Heart left ventricle (tissue), 16 donors: Measurements from ENCODE around the gene EPHA6. TPM values are rescaled to one million over a fixed set of nuclear protein-coding genes. Genes with fewer than 3 reads are reported as not detected.

ENCODE experiments used
- ATAC-seq, 4 donors: fragments of 200-7000 bp; cut with Tn5 transposase; one replicate each; pipeline ENCODE4 v1.9.1; 2020 to 2022; ENCODE audit warnings: moderate library complexity in 4 of 4, mild to moderate bottlenecking in 3 of 4, moderate number of reproducible peaks in 1 of 4
- DNase-seq, 5 donors: peaks; one replicate each; pipeline ENCODE4 v3.0.0-alpha.2; 2020
- H3K27ac ChIP-seq, 12 donors: fragments of 200-600 bp; sonication (generic) in 4 of 12; one replicate each; pipeline versions ENCODE4 v1.5.0 to v1.8.0; 2016 to 2022; ENCODE audit warnings: mild to moderate bottlenecking in 2 of 12
- H3K27me3 ChIP-seq, 9 donors: fragments of 200-600 bp; sonication (generic) in 2 of 9; one replicate each; pipeline versions ENCODE4 v1.5.1 to v1.8.0; 2016 to 2022; ENCODE audit warnings: mild to moderate bottlenecking in 3 of 9
- H3K36me3 ChIP-seq, 9 donors: fragments of 200-600 bp; sonication (generic) in 2 of 9; one replicate each; pipeline versions ENCODE4 v1.5.0 to v1.8.0; 2018 to 2022; ENCODE audit warnings: mild to moderate bottlenecking in 2 of 9
- H3K4me1 ChIP-seq, 12 donors: fragments of 200-600 bp; sonication (generic) in 4 of 12; one replicate each; pipeline versions ENCODE4 v1.5.0 to v1.8.0; 2016 to 2022; ENCODE audit warnings: mild to moderate bottlenecking in 3 of 12
- H3K4me3 ChIP-seq, 12 donors: fragments of 200-600 bp; sonication (generic) in 4 of 12; one replicate each; pipeline versions ENCODE4 v1.5.0 to v1.8.0; 2017 to 2022; ENCODE audit warnings: mild to moderate bottlenecking in 9 of 12, moderate library complexity in 4 of 12
- H3K9me3 ChIP-seq, 12 donors: fragments of 200-600 bp; sonication (generic) in 4 of 12; one replicate each; pipeline versions ENCODE4 v1.5.0 to v1.8.0; 2016 to 2022; ENCODE audit warnings: mild to moderate bottlenecking in 1 of 12
- POLR2A ChIP-seq, 2 donors: fragments of 450-650 bp; IDR thresholded peaks; one replicate each; pipeline ENCODE4 v1.6.1; 2017; ENCODE audit warnings: antibody characterized with exemption in 2 of 2, mild to moderate bottlenecking in 2 of 2, moderate library complexity in 2 of 2
- WGBS, 4 donors: extraction: QIAGEN DNeasy Blood & Tissue Kit in 2 of 4; methylation state at CpG; one replicate each; pipeline versions ENCODE4 v1.1.5 to v1.1.7; 2013 to 2018; 5-methylcytosine and 5-hydroxymethylcytosine counted together
- intact Hi-C, 10 donors: fragments of 100-400 bp; cut with DNase I; formaldehyde crosslinking; loops; one replicate each; pipeline versions ENCODE4 v1.11.1 to v1.14.2; 2022
- polyA plus RNA-seq, 2 donors: library from polyadenylated mRNA; stranded (reverse); fragments of 200-250 nt; gene quantifications; one replicate each; pipeline ENCODE4 v1.2.3, GENCODE V29; 2013
- total RNA-seq, 9 donors: library from RNA; depleted of rRNA in 2 of 9; stranded (reverse); fragments of >200 nt in 2 of 9; fragmentation: NEBNext Ultra II Directional in 3 of 9; extraction: Animal tissue kit (Norgen Biotek cat#: 25700) in 3 of 9; gene quantifications; one replicate each; pipeline versions ENCODE4 v1.1.0 to v1.2.4, GENCODE V29; 2016 to 2023
- TF ChIP-seq, protein P1 (sequence below), 12 donors: fragments of 200-600 bp; sonication (generic) in 4 of 12; IDR thresholded peaks; one replicate each; pipeline versions ENCODE4 v1.5.0 to v1.8.0; 2018 to 2022; ENCODE audit warnings: antibody characterized with exemption in 12 of 12, mild to moderate bottlenecking in 5 of 12
- donor health status: ischemic (EF 13 %, LVEDD 7.1; RV severe dilation, severe dysfunction).
- donor health status: healthy with polysubstance abuse.
- donor health status: DM: no; HTN: yes; CAD: no.
- donor health status: DM: no; HTN: no; CAD: no.
- donor health status: ischemic (EF 25% LVEDD 6.9; RV normal size, moderate dysfunction).
- donor health status: ischemic (EF 25% LVEDD 5.7; RV mildly dilated, moderate dysfunction).
- donor health status: healthy.
- donor health status: DM: yes; HTN: yes; CAD: no.
- donor health status: ischemic (EF 35%, LVEDD 5.7; RV mildly dilated, moderate dysfunction).
- donor health status: nonischemic (EF 11% LVEDD 7.7; RV severe dilation, severe dysfunction).
- donor health status: DM: yes; HTN: yes; CAD: no.
- donor health status: PGD.
- donor health status: ischemic (EF 29% LVEDD 5.4; RV normal size, mild dysfunction).
- donor health status: nonischemic (EF 23%, LVEDD 6.1; RV moderate dilation, normal function).

Gene EPHA6
- total and polyA plus RNA-seq, 11 donors: 0.28 to 1.2 (median 0.42) TPM; not detected in 6

- H3K27ac ChIP-seq: no peak overlapping the region
- no peaks in the 10 kb centered on the region for H3K4me1 ChIP-seq
- intact Hi-C loops: no loop called here
- no peaks in the 10 kb centered on the region for H3K9me3 ChIP-seq
- no peaks in the 10 kb centered on the region for H3K36me3 ChIP-seq
- WGBS, 4 donors: 51 to 70% (median 67%) methylated on average over 1 of the region's 1 CpG
- peaks cover 0 to 21% (median 0%) of the 10 kb centered on the region in 9 donors for H3K27me3 ChIP-seq
- DNase-seq (no peak), ATAC-seq (no peak)
- TF ChIP-seq, protein P1, sequence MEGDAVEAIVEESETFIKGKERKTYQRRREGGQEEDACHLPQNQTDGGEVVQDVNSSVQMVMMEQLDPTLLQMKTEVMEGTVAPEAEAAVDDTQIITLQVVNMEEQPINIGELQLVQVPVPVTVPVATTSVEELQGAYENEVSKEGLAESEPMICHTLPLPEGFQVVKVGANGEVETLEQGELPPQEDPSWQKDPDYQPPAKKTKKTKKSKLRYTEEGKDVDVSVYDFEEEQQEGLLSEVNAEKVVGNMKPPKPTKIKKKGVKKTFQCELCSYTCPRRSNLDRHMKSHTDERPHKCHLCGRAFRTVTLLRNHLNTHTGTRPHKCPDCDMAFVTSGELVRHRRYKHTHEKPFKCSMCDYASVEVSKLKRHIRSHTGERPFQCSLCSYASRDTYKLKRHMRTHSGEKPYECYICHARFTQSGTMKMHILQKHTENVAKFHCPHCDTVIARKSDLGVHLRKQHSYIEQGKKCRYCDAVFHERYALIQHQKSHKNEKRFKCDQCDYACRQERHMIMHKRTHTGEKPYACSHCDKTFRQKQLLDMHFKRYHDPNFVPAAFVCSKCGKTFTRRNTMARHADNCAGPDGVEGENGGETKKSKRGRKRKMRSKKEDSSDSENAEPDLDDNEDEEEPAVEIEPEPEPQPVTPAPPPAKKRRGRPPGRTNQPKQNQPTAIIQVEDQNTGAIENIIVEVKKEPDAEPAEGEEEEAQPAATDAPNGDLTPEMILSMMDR (IDR thresholded peaks at IDR 0.05): no peak
- no peak for TF ChIP-seq POLR2A (IDR thresholded peaks at IDR 0.05)
- no peak overlapping the region for H3K4me3 ChIP-seq
Observed at GRCh38 chr3:96803870-96804269, 10.5 kb upstream of the EPHA6 start.

GRCh38 chr3:96806341-96806740 is 8.1 kb upstream of the EPHA6 start:
- Histone ChIP-seq H3K36me3 (no peaks in the 10 kb centered on the region), H3K27ac (no peak overlapping the region), H3K9me3 (no peaks in the 10 kb centered on the region), H3K4me1 (no peaks in the 10 kb centered on the region), H3K27me3 (peaks cover 0 to 46% (median 13%) of the 10 kb centered on the region in 9 donors), H3K4me3 (no peak overlapping the region)
- 60 to 77% (median 69%) methylated on average over 1 of the region's 1 CpG for WGBS, 4 donors
- TF ChIP-seq, protein P1 (IDR thresholded peaks at IDR 0.05): no peak
- TF ChIP-seq POLR2A (IDR thresholded peaks at IDR 0.05): no peak
- DNase-seq: no peak
- no peak for ATAC-seq
- intact Hi-C loops: no loop called here

DNA sequence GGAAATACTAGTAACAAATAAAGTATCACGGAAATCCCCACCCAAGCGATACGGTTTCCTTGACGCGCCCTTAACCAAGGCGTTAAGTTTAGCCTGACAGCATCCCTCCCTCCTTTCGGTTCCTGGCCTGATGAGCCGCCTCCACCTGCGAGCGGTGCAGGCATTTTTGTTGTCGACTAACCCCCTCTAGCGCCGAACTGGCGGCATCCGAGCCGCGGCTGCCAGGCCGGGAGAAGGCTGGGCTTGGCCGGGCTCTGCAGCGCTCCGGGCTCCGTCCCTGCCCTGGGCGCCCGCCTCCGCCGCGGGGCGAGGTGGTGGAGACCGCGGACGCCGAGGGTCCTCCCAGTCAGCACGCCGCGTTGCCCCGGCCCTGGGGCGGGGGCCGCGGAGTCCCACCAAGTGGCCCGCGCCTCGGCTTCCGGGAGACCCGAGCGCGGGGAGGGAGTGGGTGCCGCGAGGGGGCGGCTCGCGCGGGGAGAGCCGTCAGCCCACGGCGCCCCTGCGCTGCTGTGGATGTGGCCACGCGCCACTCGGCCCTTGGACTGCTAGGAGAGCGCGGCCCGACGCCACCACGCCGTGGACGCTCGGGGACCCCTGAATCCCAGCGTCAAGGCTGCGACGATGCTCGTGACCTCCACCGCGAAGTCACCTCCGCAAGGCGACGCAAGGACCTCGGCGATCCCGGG is 1.1 kb upstream of the EPHA6 start:
- H3K27me3 ChIP-seq: peaks cover 13 to 66% (median 39%) of the 10 kb centered on the region in 9 donors
- peaks cover 0 to 28% (median 6%) of the 10 kb centered on the region in 12 donors for H3K4me1 ChIP-seq
- ATAC-seq: peak; percentile 64 to 94 (median 88)
- intact Hi-C loops: no loop called here
- H3K27ac ChIP-seq: peak overlapping the region in 5 of 12 donors; percentile 10 to 88 (median 38)
- 0 to 1% (median 1%) methylated on average over 16 to 79 of the region's 79 CpGs for WGBS, 4 donors
- H3K4me3 ChIP-seq: peak overlapping the region; percentile 40 to 60 (median 49)
- no peaks in the 10 kb centered on the region for H3K9me3 ChIP-seq
- DNase-seq: peak; percentile 40 to 82 (median 52)
- H3K36me3 ChIP-seq: no peaks in the 10 kb centered on the region
- TF ChIP-seq, protein P1 (IDR thresholded peaks at IDR 0.05): peak in 11 of 12 donors; percentile 17 to 62 (median 45)
- no peak for TF ChIP-seq POLR2A (IDR thresholded peaks at IDR 0.05)

DNA sequence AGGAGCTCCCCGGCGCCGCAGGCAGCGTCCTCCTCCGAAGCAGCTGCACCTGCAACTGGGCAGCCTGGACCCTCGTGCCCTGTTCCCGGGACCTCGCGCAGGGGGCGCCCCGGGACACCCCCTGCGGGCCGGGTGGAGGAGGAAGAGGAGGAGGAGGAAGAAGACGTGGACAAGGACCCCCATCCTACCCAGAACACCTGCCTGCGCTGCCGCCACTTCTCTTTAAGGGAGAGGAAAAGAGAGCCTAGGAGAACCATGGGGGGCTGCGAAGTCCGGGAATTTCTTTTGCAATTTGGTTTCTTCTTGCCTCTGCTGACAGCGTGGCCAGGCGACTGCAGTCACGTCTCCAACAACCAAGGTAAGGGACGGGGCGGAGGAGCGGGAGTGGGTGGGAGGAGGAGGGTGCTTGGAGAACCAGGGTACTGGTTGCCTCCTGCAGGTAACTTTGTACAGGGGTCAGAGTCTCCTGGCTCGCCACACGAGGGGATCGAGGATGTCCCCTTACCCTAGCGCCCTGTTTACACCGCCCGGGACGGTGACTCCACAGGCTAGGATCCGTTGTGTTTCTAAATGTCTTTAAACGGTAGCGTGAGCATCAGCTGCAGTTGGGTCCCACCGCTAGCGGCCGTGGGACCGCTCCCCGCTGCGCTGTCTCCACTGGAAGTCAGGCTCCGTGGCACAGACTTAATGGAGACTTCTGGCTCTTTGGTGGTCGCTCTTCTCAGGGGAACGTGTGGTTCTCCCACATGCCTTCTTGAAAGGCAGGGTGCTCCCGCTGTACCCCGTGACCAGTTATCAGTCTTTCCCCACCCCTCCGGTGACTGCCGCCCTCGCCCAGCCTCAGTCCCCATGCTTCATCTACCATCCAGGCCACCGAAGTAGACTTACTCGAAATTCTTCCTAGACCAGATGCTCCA is 515 bp downstream of the EPHA6 start:
- peak in 1 of 5 donors; percentile 28 for DNase-seq
- H3K27me3 ChIP-seq: peaks cover 13 to 54% (median 31%) of the 10 kb centered on the region in 9 donors
- H3K4me3 ChIP-seq: peak overlapping the region in 11 of 12 donors; percentile 40 to 60 (median 49)
- TF ChIP-seq POLR2A (IDR thresholded peaks at IDR 0.05): no peak
- TF ChIP-seq, protein P1 (IDR thresholded peaks at IDR 0.05): no peak
- peaks cover 0 to 28% (median 6%) of the 10 kb centered on the region in 12 donors for H3K4me1 ChIP-seq
- H3K36me3 ChIP-seq: no peaks in the 10 kb centered on the region
- intact Hi-C loops: no loop called here
- no peaks in the 10 kb centered on the region for H3K9me3 ChIP-seq
- H3K27ac ChIP-seq: peak overlapping the region in 1 of 12 donors; percentile 88
- 5 to 9% (median 7%) methylated on average over 26 to 50 of the region's 50 CpGs for WGBS, 4 donors
- peak in 1 of 4 donors; percentile 11 for ATAC-seq
